HG03108 (cell line): Measurements from ENCODE around the gene CENPB.

Experiments used
- ATAC-seq: cut with Tn5 transposase; IDR thresholded peaks from one replicate; pipeline ENCODE4 v1.9.1; 2021; ENCODE audit warnings: moderate library complexity; ENCODE audit not compliant: unreplicated experiment

CENPB gene

DNA sequence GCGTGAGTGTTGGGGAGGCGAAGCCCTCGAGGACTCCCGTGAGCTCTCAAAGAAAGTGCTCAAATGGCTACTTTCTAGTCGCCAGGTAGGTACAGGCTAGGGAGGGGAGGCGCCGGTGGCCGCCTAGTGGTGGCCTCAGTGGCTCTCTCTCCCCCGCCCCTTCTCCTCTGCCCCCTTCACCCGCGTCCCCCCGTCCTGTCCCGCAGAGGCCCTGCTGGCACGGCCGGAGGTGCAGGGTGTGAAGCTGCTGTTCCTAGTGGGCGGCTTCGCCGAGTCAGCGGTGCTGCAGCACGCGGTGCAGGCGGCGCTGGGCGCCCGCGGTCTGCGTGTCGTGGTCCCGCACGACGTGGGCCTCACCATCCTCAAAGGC lies 35.2 kb downstream of the CENPB start:
- no peak for ATAC-seq

DNA sequence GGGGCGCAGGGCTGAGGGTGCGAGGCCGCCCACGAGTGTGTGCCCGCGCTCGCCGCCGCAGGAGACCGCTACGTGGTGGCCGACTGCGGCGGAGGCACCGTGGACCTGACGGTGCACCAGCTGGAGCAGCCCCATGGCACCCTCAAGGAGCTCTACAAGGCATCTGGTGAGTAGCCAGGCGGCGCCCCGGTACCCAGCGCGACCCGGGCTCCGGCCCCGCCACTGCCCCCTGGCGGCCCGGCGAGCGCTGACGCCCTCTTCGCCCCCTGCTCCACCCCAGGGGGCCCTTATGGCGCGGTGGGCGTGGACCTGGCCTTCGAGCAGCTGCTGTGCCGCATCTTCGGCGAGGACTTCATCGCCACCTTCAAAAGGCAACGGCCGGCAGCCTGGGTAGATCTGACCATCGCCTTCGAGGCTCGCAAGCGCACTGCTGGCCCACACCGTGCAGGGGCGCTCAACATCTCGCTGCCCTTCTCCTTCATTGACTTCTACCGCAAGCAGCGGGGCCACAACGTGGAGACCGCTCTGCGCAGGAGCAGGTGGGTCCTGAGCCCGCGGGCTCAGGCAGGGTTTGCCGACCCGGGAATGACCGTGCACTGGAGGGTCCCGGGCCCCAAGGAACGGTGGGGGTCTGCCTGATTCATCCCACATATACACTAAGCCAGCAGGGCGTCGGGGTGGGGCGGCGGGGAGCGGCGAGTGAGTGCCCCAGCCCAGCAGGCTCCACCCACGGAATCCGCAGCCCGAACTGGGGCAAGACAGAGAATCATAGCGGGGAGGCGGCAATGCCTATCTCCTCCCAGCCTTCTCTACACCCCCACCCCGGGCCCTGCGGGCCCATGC lies 36.6 kb downstream of the CENPB start:
- no peak for ATAC-seq

DNA sequence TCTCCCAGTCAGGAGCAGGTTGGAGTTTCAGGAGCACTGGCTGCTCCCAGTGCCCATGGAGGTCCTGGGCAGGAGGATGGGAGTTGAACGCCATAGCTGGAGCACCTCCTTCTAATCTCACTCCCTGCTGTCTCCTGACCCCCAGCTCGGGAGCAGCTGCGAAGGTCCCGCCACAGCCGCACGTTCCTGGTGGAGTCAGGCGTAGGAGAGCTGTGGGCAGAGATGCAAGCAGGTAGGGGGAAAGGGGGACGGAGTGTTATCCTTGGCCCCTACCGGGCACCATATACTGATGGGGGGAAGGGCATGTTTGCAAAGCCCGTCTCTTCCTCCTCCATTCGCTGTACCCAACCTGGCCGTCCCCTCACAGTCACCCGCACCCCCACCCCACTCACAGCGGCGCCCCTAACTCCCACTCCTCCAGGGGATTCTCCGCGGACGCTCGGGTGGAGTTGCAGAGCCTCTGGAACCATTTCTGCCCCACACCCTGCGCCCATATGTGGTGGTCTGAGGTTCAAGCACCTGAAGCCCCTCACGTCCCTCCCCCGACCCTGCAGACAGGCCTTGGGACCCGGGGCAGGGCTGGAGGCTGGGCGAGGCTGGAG lies 37.4 kb downstream of the CENPB start:
- no peak for ATAC-seq

DNA sequence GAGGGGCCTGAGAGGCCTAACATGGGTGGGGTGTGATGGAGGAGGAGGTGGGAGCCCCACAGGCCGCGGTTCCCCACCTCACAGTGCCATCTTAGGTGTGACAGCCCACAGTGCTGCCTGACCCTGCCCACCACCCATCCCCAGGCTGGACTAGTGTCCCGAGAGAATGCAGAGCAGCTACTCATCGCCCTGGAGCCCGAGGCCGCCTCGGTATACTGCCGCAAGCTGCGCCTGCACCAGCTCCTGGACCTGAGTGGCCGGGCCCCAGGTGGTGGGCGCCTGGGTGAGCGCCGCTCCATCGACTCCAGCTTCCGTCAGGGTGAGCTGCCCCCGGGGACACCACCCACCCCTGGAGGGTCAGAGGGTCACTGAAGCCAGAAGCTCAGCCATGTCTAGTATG lies 38.5 kb downstream of the CENPB start:
- no peak for ATAC-seq

DNA sequence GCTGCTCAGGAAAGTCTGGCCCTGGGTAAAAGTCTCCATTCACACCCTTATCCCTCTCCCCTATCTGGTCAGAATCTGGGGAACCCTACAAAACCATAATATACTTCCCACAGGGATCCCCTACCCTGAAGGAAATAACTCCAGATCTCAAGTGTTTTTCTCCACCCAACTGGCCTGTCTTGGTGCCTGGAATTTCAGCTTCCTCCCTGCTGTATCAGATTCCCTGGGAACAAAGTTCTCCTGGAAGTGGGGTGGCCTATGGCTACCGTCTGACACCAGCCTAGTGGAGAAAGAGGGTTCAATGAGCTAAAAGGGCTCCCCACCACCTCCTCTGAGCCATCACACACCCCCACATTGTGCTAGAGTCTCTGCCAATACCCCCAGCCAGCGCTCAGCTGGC lies 39.1 kb downstream of the CENPB start:
- no peak for ATAC-seq

DNA sequence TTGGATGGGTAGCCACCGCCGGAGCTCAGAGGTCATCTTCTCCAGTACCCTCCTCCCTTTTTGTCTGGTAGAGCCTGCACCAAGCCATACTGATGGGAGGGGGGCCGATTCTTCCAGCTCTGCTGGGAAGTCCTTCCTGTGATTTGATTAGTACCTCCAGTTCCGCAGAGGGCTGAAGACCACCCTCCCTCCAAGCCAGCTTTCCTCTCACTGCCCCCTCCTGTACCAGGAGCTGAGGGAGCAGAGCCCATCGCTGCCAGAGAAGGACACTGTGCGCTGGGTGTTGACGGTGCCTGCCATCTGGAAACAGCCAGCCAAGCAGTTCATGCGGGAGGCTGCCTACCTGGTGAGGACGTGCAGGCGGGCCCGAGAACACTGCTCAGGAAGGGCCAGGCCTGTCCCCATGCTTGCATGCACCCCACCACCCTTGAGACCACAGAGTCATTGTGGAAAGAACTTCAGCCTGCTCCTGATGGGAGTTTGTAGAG lies 40.8 kb downstream of the CENPB start:
- ATAC-seq, result no peak

DNA sequence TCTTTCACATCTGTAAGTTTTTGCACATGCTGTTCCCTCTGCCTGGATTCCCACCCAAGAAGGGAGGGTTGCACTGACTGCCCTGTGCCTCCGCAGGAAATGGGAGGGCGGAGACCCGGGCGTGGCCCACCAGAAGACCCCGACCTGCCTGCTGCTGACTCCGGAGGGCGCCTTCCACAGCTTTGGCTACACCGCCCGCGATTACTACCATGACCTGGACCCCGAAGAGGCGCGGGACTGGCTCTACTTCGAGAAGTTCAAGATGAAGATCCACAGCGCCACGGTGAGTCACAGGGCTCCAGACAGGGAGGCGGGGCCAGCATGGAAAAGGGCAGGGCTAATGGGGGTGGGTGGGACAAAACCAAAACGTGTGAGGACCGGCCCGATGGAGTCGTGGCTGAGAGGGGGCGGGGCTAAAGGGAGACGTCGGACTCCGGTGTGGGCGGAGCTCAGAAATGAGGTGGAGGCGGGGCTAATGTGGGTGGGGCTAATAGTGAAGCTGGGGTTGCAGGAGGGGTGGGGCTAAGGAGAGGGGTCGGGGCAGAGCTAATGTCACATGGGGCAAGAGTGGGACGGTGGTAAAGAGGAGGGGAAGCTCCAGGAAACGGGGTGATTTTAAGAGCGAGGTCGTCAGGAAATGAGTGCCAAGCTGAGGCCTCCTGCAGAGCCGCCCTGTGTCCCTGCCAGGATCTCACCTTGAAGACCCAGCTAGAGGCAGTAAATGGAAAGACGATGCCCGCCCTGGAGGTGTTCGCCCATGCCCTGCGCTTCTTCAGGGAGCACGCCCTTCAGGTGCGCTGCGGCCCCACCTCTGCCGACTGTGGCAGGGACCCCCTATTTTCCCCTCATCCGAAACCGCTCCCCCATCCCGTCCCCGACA lies 41.5 kb downstream of the CENPB start:
- no peak for ATAC-seq

DNA sequence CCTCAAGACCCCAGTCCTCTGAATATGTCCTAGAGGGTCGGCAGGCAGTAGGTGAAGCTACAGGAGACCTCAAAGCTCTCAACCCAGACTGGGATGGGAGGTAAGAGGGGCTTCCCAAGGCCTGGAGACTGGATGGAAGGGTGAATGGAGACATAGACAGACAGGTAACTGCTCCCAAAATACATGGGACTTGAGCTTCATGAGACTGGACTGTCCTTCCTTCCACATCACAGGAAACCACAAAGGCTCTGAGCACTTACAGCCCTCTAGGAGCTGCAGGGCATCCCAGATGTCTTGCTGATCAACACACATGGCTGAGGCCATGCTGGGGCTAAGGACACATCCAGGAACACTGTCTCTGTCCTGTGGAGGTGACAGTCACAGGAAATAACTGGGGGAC lies 42.5 kb downstream of the CENPB start:
- no peak for ATAC-seq

DNA sequence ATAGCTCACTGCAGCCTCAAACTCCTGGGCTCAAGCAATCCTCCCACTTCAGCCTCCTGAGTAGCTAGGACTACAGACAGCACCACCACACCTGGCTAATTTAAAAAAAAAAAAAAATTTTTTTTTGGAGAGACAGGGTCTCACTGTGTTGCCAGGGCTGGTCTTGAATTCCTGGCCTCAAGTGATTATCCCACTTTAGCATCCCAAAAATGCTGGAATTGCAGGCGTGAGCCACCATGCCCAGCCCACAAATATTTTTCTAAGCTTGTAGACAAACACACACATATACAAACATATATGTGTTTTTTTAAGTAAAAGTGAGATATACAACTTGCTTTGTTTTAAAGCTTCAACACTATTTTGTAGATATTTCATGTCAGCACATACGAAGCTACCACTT lies 43.3 kb downstream of the CENPB start:
- no peak for ATAC-seq

DNA sequence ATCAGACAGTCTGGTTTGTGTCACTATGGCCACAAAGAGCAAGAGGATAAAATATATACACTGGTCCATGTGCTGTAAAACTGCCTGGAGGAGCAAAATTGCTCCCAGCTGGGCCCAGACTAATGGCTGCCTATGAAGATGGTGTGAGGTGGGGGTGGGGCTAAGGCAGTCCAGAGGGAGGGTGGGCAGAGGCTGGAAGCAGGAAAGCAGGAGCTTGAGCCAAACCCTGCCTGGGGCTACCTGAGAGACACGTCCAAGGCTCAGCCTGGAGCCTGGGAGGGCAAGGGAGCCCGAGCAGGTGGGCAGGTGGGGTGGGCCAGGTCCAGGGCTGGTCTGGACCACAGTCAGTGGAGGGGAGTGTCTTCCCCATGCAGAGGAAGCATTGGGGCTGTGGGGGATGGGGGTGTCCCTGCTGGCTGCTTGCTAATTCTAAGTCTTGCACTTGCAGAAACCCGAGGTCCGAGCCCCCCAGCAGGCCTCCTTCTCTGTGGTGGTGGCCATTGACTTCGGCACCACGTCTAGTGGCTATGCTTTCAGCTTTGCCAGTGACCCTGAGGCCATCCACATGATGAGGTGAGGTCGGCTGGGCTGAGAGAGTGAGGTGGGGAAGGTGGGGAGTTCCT lies 44.6 kb downstream of the CENPB start:
- no peak for ATAC-seq

DNA sequence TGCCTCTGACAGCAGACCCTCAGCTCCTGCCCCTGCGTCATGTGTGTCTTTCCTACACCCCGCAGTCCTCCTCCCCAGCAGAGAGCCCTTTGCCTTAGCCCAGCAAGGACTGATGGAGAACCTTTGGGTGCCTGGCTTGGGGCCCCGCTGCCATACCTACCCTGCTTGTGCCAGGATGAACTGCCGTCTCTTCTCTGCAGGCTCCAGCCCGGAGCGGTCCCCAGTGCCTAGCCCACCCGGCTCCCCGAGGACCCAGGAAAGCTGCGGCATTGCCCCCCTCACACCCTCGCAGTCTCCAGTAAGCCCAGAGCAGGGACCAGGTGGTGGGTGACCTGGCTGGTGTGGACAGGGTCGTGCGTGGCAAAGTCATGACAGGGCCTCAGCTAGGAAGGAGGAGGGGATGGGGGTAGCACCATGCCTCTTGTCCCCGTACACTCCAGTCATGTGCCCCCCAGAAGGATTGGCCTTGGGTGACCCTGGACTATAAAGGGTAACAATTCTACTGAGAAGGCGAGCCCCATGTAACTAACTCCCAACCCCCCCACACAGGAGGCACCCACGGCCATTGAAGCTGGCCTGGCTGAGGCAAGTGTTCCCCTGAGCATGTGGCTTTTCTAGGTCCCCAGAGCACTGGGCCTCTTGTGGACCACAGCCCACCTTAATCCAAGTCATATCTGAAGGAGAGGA lies 45.8 kb downstream of the CENPB start:
- no peak for ATAC-seq

DNA sequence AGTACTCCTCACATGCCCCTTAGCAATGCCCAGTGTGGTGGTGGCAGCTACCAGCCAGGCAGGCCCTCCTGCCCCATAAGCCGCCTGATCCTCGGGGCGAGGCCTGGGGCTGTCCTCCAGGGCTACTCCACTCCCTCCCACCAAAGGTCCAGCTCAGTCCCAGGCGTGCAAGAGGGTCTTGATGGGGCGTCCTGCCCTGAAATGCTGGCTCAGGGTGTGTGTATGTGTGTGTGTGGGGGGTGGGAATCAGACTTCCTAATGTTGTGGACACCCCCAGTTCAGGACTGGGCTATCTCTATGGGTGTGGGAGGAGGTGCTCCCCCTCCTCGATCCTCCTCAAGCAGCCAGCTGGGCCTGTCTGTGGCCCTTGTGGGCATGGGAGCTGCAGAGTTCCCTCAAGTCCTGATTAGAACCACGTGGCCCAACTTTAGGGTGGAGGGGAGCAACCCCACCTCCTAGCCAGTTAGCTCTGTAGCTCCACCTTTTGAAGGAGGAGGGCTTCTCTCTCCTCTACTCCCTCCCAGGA lies 46.6 kb downstream of the CENPB start:
- no peak for ATAC-seq

DNA sequence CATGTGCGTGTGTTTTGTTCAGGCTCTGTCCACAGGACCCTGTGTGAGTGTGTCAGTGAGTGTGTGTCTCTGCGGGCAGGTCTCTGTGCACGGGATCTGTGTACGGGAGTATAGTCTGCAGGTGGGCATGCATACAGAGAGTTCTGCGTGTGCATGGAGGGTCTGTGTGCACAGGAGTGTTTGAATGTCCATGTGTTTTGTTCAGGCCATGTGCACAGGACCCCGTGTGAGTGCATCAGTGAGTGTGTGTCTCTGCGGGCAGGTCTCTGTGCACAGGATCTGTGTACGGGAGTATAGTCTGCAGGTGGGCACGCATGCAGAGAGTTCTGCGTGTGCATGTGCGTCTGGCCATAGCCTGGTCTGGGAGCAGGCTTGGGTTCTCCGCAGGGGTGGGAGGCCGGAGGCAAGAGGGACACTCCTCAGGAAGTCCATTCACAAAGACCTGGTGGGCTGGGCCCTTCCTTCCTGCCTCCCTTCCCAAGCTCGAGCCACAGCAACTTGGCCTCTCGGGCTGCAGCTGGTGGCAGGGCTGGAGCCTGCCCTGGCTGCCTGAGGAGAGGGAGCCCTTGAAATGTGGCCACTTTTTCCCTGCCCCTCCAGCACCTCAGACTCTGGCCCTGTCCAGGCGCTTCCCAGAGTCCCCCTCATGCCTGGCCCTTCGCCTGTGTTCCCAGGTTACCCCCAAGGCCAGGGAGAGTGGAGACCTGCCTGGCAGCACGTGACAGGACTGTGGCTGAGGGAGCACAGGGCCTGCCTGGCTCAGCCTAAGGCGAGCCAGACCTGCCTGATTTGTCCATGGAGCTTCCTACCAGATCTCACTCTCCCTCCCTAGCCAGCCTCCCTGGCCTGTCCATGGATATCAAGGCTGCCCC lies 47.2 kb downstream of the CENPB start:
- ATAC-seq, result no peak

DNA sequence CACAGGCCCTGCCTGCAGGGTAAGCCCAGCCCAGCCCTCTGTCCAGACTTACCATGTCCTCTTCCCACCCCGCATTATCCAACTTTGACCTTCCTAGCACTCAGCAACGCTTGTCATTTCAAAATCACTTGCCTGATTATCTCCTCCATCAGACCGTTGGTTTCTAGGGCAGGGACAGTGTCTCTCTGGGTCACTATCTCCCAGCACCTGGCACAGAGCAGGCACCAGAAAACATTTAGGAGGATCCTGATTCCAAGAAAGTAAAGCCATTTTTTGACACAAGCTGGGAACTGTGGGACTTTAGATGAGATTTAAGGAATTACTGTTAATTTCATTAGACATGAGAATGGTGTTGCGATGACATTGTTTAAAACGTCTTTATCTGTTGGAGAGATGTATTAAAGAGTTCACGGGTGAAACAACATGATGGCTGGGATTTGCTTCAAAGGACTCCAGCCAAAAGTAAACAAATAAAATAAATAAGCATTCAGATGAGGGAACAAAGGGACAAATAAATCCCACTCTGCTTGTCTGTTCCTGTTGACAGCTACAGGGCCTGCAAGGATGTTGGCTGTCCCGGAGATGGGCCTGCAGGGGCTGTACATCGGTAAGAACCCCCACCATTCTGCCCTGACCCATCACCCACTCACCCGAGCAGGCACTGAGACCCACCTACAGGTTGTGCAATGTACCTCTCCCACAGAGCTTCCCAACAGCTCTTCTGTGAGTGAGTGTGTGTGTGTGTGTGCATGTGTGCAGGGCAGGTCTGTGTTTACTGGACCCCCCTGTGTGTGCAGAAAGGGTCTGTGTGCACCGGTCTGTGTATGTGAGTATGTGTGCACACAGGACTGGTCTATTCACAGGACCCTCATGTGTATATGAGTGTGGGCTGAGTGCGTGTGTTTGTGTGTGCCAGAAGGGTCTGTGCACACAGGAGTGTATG lies 48.2 kb downstream of the CENPB start:
- ATAC-seq, result no peak

DNA sequence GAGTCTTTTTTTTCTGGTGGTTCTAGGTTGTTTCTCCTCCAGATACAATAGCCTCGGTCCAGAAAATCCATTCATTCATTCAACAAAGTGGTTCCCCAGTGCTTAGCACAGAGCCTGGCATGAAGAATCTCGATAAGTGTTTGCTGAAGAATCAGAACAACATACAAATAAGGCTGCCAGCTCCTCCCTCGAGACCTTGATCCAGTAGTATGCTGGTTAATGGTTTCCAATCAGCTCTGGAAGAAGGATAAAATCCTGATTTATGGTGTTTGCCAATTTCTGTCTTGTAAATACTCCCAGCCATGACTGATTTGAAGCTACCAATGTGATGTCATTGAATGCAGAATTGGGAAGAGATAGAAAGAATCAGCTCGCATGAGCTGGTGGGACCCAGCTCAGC lies 50.8 kb downstream of the CENPB start:
- no peak for ATAC-seq

DNA sequence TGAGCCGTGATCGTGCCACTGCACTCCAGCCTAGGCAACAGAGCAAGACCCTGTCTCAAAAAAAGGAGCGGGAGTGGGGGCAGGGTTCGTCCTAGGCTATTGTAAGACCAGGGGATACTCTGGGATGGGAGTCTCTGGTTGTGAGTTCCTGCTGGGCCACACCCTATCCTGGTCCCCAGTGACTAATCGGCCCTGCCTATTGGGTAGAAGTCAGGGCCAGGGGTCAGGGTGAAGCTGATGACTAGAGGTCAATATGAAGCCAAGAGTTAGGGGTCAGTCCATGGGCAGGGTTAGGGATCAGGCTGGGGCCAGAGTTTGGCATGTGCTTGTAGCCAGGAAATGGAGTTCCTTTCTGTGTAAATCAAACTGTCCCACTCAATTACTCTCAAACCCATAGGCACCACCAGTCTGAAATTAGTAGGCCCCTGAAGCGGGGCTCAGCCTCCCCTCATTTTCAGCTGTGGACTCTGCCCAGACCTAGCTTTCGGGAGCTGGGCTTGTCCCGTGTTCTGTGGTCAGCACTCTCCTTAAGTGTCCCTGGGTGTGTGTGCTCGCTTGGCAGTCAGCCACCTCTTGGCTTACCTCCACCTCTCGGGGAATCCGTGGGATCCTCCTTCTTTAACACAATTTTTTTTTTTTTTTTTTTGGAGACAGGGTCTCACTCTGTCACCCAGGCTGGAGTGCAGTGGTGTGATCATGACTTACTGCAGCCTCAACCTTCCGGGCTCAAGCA lies 52.3 kb downstream of the CENPB start:
- no peak for ATAC-seq
